Mesothelial cell of epicardium (in vitro differentiated cells): Measurements from ENCODE around the gene ZIC5. TPM values are rescaled to one million over a fixed set of nuclear protein-coding genes. Genes with fewer than 3 reads are reported as not detected.

Experiments
- DNase-seq, 2 experiments: peaks; one replicate each; pipeline ENCODE4 v3.0.0; 2021; ENCODE audit warnings: low spot score in 2 of 2; ENCODE audit not compliant: unreplicated experiment in 2 of 2
- H3K27ac Mint-ChIP-seq: 2 replicates; pipeline ENCODE4 v1.8.0; 2021; ENCODE audit warnings: mixed read lengths
- H3K27me3 Mint-ChIP-seq: 2 replicates; pipeline ENCODE4 v1.8.0; 2021; ENCODE audit warnings: low read depth, mixed read lengths
- H3K36me3 Mint-ChIP-seq: 2 replicates; pipeline ENCODE4 v1.8.0; 2021; ENCODE audit warnings: mixed read lengths
- H3K4me1 Mint-ChIP-seq: 2 replicates; pipeline ENCODE4 v1.8.0; 2021; ENCODE audit warnings: mixed read lengths
- H3K4me3 Mint-ChIP-seq: 2 replicates; pipeline ENCODE4 v1.8.0; 2021; ENCODE audit warnings: mild to moderate bottlenecking, moderate library complexity, mixed read lengths
- H3K9me3 Mint-ChIP-seq: 2 replicates; pipeline ENCODE4 v1.8.0; 2021; ENCODE audit warnings: mixed read lengths
- CTCF ChIP-seq: fragments of 200-600 bp; sonication (generic); IDR thresholded peaks from one replicate; pipeline ENCODE4 v1.5.0; 2021; ENCODE audit warnings: antibody characterized with exemption; ENCODE audit not compliant: unreplicated experiment
- total RNA-seq: library from RNA; stranded (reverse); gene quantifications from 3 replicates; pipeline ENCODE4 v1.2.1, GENCODE V29; 2021

Gene ZIC5
- total RNA-seq, 1 donor from 2014 or later, result not detected

DNA sequence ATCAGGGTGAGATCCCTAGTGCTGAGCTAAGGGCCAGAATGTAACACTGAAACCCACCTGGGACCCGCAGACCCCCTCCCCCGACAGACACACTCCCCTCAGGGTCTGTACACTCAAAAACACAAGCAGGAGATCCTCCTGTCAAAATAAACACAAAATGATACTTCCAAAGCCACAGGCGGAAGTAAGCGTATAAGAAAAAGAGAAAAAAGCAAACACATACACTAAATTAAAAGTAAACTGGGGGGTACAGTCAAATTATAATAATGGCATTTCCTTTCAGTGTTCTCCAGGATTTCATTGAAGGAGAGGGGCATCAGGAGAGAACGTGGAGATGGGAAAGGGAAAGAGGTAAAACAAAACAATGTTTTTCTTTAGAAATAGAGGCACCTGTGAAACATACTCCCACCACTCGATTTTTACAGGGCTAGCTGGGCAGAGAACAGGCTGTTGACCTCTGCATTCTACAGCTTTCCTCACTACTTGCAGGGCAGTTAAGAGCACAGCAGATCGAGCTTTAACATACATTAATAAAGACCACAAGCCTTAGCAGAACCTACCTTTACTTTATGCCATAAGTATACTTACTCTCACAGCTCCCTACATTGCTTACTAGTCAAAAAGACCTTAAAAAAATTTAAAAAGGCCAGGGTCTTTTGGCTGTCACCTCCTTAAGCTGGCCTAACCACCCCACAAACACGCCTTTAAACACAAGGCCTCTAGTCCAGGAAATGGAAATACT lies 5.3 kb downstream of the ZIC5 start:
- DNase-seq, result no peak
- Mint-ChIP-seq H3K4me1 (peaks cover 13% of the 10 kb centered on the region), H3K4me3 (no peak overlapping the region), H3K27ac (no peak overlapping the region), H3K27me3 (peaks cover 78% of the 10 kb centered on the region), H3K9me3 (no peaks in the 10 kb centered on the region), H3K36me3 (no peaks in the 10 kb centered on the region)
- no peak for TF ChIP-seq CTCF

DNA sequence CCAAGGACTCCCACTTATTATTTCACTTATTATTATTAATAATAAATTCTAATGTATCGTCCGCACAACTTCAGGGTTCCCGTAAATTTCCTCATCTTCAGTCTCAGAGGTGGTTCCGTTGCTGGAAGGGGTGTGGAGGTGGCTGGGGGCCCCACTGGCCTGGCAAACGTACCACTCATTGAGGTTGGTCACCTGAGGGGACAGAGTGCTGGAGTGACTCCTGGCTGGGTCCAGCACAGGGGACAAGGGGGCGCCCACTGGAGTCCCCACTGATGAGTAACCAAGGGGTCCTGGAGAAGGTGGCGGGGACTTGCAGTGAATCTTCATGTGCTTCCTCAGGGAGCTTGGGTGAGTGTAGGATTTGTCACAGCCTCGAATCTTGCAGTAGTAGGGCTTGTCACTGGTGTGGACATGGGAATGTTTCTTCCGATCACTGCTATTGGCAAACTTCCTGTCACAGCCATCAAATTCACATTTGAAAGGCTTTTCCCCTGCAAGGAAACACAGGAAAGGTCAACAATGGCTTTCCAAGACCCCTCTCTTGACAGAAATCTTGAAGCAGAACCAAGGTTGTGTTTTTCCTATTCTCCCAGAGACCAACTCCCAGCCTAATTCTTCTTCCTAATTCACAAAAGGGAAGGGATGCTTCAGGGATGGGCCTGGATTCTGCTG lies 6.1 kb downstream of the ZIC5 start:
- Mint-ChIP-seq H3K27ac (no peak overlapping the region), H3K4me1 (peaks cover 13% of the 10 kb centered on the region), H3K4me3 (no peak overlapping the region), H3K27me3 (peaks cover 85% of the 10 kb centered on the region), H3K36me3 (no peaks in the 10 kb centered on the region), H3K9me3 (no peaks in the 10 kb centered on the region)
- DNase-seq, result no peak
- no peak for TF ChIP-seq CTCF

- H3K27ac Mint-ChIP-seq, result no peak overlapping the region
- no peaks in the 10 kb centered on the region for H3K9me3 Mint-ChIP-seq
- peaks cover 9% of the 10 kb centered on the region for H3K4me1 Mint-ChIP-seq
- DNase-seq, result no peak
- no peak overlapping the region for H3K4me3 Mint-ChIP-seq
- no peaks in the 10 kb centered on the region for H3K36me3 Mint-ChIP-seq
- no peak for TF ChIP-seq CTCF
- peaks cover 88% of the 10 kb centered on the region for H3K27me3 Mint-ChIP-seq
Measured at GRCh38 chr13:99963816-99964339, 7.7 kb downstream of the ZIC5 start.

- Mint-ChIP-seq H3K27me3 (peaks cover 92% of the 10 kb centered on the region), H3K27ac (no peak overlapping the region), H3K36me3 (no peaks in the 10 kb centered on the region), H3K4me1 (peaks cover 10% of the 10 kb centered on the region), H3K4me3 (no peak overlapping the region), H3K9me3 (no peaks in the 10 kb centered on the region)
- no peak for DNase-seq
- no peak for TF ChIP-seq CTCF
Measured at GRCh38 chr13:99962242-99962641, 9.3 kb downstream of the ZIC5 start.

DNA sequence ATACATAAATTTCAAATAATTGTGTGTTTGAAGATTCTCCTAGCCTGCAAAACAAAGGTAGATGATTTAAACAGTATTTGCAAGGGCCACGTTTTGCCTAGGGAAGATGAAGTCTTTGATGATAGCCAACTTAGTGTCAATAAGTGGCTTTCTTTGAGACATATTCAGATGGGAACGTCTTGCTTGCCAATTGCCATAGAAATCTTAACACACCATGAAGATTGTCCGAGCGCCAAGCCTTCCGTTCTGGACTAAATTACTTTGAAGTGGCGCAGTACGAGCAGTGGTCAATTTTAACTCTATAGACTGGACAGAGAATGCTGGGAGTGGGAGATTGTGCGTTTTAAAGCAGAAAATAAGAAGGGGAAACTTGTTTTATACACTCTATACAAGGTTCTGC lies 9.9 kb downstream of the ZIC5 start:
- DNase-seq, result no peak
- Mint-ChIP-seq H3K9me3 (no peaks in the 10 kb centered on the region), H3K27me3 (peaks cover 93% of the 10 kb centered on the region), H3K27ac (no peak overlapping the region), H3K4me3 (no peak overlapping the region), H3K4me1 (peaks cover 13% of the 10 kb centered on the region), H3K36me3 (no peaks in the 10 kb centered on the region)
- TF ChIP-seq CTCF, result no peak
